ENCODE data around the gene APOL1.

The APOL1 gene

GRCh38 chr22:36303874-36304273 lies 50.9 kb downstream of the APOL1 start:
- no peak for TF ChIP-seq CTCF (IDR thresholded peaks at IDR 0.05; ENCODE audit: low read depth, low read length, missing control alignments)
- DNase-seq (ENCODE audit: low read depth): no peak
- in situ Hi-C loops (cut with HindIII; ENCODE audit: low sequenced_read_pairs): no loop called here

GRCh38 chr22:36304429-36304828 lies 51.5 kb downstream of the APOL1 start:
- no peak for TF ChIP-seq CTCF (IDR thresholded peaks at IDR 0.05; ENCODE audit: low read depth, low read length, missing control alignments)
- in situ Hi-C loops (cut with HindIII; ENCODE audit: low sequenced_read_pairs): no loop called here
- H3K4me3 ChIP-seq (ENCODE audit: low read depth, low read length): no peak overlapping the region
- no peak for DNase-seq (ENCODE audit: low read depth)

More at GRCh38 chr22:36303874-36304273, 50.9 kb downstream of the APOL1 start:
- H3K4me3 ChIP-seq (ENCODE audit: low read depth, low read length): no peak overlapping the region

- no peak overlapping the region for H3K4me3 ChIP-seq (ENCODE audit: low read depth, low read length)
- TF ChIP-seq CTCF (IDR thresholded peaks at IDR 0.05; ENCODE audit: low read depth, low read length, missing control alignments): no peak
- in situ Hi-C loops (cut with HindIII; ENCODE audit: low sequenced_read_pairs): no loop called here
- DNase-seq (ENCODE audit: low read depth): no peak
These were observed 52.9 kb downstream of the APOL1 start for GRCh38 chr22:36305813-36306212.

- in situ Hi-C loops (cut with HindIII; ENCODE audit: low sequenced_read_pairs): no loop called here
- no peak overlapping the region for H3K4me3 ChIP-seq (ENCODE audit: low read depth, low read length)
- DNase-seq (ENCODE audit: low read depth): no peak
- TF ChIP-seq CTCF (IDR thresholded peaks at IDR 0.05; ENCODE audit: low read depth, low read length, missing control alignments): no peak
These were observed 53.3 kb downstream of the APOL1 start for GRCh38 chr22:36306227-36306626.

- in situ Hi-C loops (cut with HindIII; ENCODE audit: low sequenced_read_pairs): no loop called here
- TF ChIP-seq CTCF (IDR thresholded peaks at IDR 0.05; ENCODE audit: low read depth, low read length, missing control alignments): no peak
These were observed 55.9 kb downstream of the APOL1 start for GRCh38 chr22:36308880-36309279.

GRCh38 chr22:36311386-36312085 lies 58.6 kb downstream of the APOL1 start:
- H3K4me3 ChIP-seq (ENCODE audit: low read depth, low read length): no peak overlapping the region
- DNase-seq (ENCODE audit: low read depth): no peak
- in situ Hi-C loops (cut with HindIII; ENCODE audit: low sequenced_read_pairs): no loop called here

More at GRCh38 chr22:36308880-36309279, 55.9 kb downstream of the APOL1 start:
- no peak for DNase-seq (ENCODE audit: low read depth)
- no peak overlapping the region for H3K4me3 ChIP-seq (ENCODE audit: low read depth, low read length)

More at GRCh38 chr22:36311386-36312085, 58.6 kb downstream of the APOL1 start:
- no peak for TF ChIP-seq CTCF (IDR thresholded peaks at IDR 0.05; ENCODE audit: low read depth, low read length, missing control alignments)
